Epithelial cell of esophagus (primary cell): ENCODE results near the gene CMC1.

ENCODE experiments used
- DNase-seq: peaks from one replicate; pipeline ENCODE4 v3.0.0; 2010; ENCODE audit warnings: low read depth
- H3K4me3 ChIP-seq: 2 replicates; pipeline ENCODE4 v1.5.1; 2011; ENCODE audit warnings: mild to moderate bottlenecking, low read length, control low read depth
- CTCF ChIP-seq: IDR thresholded peaks from 2 replicates; pipeline ENCODE4 v1.5.1; 2011; ENCODE audit warnings: low read depth, mild to moderate bottlenecking, low read length, control low read depth, inconsistent platforms; ENCODE audit not compliant: insufficient read depth; ENCODE audit errors: missing control alignments

The CMC1 gene

GRCh38 chr3:28328188-28329151 lies 87.1 kb downstream of the CMC1 start:
- H3K4me3 ChIP-seq, result no peak overlapping the region
- peak; percentile 34 for TF ChIP-seq CTCF
- DNase-seq, result peak; percentile 32

GRCh38 chr3:28334552-28334951 lies 93.1 kb downstream of the CMC1 start:
- no peak for TF ChIP-seq CTCF
- DNase-seq, result no peak

GRCh38 chr3:28335246-28335645 lies 93.8 kb downstream of the CMC1 start:
- H3K4me3 ChIP-seq, result no peak overlapping the region
- TF ChIP-seq CTCF, result no peak
- no peak for DNase-seq

More at GRCh38 chr3:28334552-28334951, 93.1 kb downstream of the CMC1 start:
- H3K4me3 ChIP-seq, result no peak overlapping the region

GRCh38 chr3:28337230-28337629 lies 95.8 kb downstream of the CMC1 start:
- DNase-seq, result no peak
- no peak for TF ChIP-seq CTCF
- no peak overlapping the region for H3K4me3 ChIP-seq

GRCh38 chr3:28343144-28343543 lies 101.7 kb downstream of the CMC1 start:
- no peak for DNase-seq
- TF ChIP-seq CTCF, result no peak
- no peak overlapping the region for H3K4me3 ChIP-seq

GRCh38 chr3:28345690-28346089 lies 104.3 kb downstream of the CMC1 start:
- TF ChIP-seq CTCF, result no peak
- DNase-seq, result no peak
- no peak overlapping the region for H3K4me3 ChIP-seq
